Activated CD8-positive, alpha-beta T cell treated with anti-CD3 and anti-CD28 coated beads for 36 hours (primary cell): ENCODE measurements around the gene POLR2C. TPM values are rescaled to one million over a fixed set of nuclear protein-coding genes. Genes with fewer than 3 reads are reported as not detected.

ENCODE experiments used
- ATAC-seq: fragments of 200-7000 bp; cut with Tn5 transposase; one replicate; pipeline ENCODE4 v1.10.0; 2021; ENCODE audit warnings: mild to moderate bottlenecking, moderate library complexity
- CTCF ChIA-PET: fragments of 350-600 bp; sonication (Branson Sonifier 250); formaldehyde crosslinking; loops from one replicate; lab custom pipeline; 2021; ENCODE audit warnings: antibody characterized with exemption; lab: Charles Lee
- POLR2A ChIA-PET: fragments of 350-600 bp; sonication (Branson Sonifier 250); formaldehyde crosslinking; loops from one replicate; lab custom pipeline; 2021; ENCODE audit warnings: antibody characterized with exemption; lab: Charles Lee
- DNase-seq: peaks from one replicate; pipeline ENCODE4 v3.0.0-alpha.2; 2020
- H3K27ac Mint-ChIP-seq: one replicate; pipeline ENCODE4 v1.8.0; 2021; ENCODE audit warnings: mild to moderate bottlenecking, mixed read lengths
- H3K27me3 Mint-ChIP-seq: one replicate; pipeline ENCODE4 v1.8.0; 2021; ENCODE audit warnings: mixed read lengths
- H3K36me3 Mint-ChIP-seq: one replicate; pipeline ENCODE4 v1.8.0; 2021; ENCODE audit warnings: low read depth, mixed read lengths
- H3K4me1 Mint-ChIP-seq: one replicate; pipeline ENCODE4 v1.8.0; 2021; ENCODE audit warnings: low read depth, mixed read lengths
- H3K4me3 Mint-ChIP-seq: one replicate; pipeline ENCODE4 v1.8.0; 2021; ENCODE audit warnings: mild to moderate bottlenecking, moderate library complexity, mixed read lengths
- H3K9me3 Mint-ChIP-seq: one replicate; pipeline ENCODE4 v1.8.0; 2021; ENCODE audit warnings: mixed read lengths
- CTCF ChIP-seq: fragments of 200-600 bp; IDR thresholded peaks from one replicate; pipeline ENCODE4 v1.8.0; 2022; ENCODE audit warnings: antibody characterized with exemption, mild to moderate bottlenecking
- intact Hi-C: fragments of 100-400 bp; cut with micrococcal nuclease; formaldehyde crosslinking; loops from one replicate; pipeline ENCODE4 v1.10.0; 2022
- total RNA-seq, 2 experiments: library from RNA; stranded (reverse); gene quantifications; one replicate each; pipeline ENCODE4 v1.2.3, GENCODE V29; 2021

POLR2C gene
- total RNA-seq: 10 to 100 TPM; 62.4 to 63.0 TPM

DNA sequence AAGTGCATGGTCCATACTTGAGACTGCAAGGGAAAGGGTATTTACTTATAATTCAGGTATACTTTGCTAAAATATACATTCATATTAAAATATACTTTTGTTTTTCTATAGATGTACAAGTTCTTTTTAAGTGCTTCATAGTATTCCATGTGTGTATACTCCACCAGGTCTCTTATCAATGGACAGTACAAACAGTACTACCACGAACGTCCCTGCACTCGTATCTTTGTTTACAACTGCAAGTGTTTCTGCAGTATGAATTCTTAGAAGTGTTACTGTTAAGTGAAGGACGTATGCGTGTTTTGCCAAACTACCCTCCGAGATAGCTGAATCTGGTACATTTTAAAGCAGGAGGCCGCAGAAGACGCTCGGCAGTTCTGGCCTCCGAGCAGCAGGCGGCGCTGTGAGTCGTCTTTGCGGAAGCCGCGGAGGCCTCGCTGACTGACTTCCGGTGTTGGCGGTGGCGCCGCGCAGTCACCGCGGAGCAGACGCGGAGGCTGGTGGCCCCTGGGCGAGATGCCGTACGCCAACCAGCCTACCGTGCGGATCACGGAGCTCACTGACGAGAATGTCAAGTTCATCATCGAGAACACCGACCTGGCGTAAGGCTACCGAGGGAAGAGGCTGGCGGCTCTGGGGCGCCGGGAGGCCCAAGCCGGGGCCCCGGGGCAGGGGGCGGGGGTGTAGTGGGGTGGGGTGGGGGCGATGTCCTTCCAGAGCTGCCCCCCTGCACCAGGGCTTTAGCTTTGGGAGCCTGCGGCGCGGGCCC is at the start of gene POLR2C:
Gene POLR2C (plus strand): TSS at position 471 of the 769 bp plus-strand sequence. CDS start 46 bp downstream, at position 517.
- peak within 1 kb of the TSS; percentile 99 for H3K4me3 Mint-ChIP-seq
- no peaks in the 10 kb centered on the region for H3K27me3 Mint-ChIP-seq
- DNase-seq: peak; percentile 95
- H3K27ac Mint-ChIP-seq: peak within 1 kb of the TSS; percentile 100
- H3K9me3 Mint-ChIP-seq: no peaks in the 10 kb centered on the region
- H3K4me1 Mint-ChIP-seq: peaks cover 25% of the 10 kb centered on the region
- ATAC-seq: peak; percentile 98
- intact Hi-C loops: no loop called here
- H3K36me3 Mint-ChIP-seq: peaks cover 32% of the 10 kb centered on the region
- peak; percentile 99 for TF ChIP-seq CTCF
- ChIA-PET CTCF (interaction anchor here (0.6 to 6.9 kb wide), 24 partner anchors 9 to 348 kb away, joined by 3 to 55 read pairs (median 6); partner anchors contain the start of genes CIAPIN1, COQ9 and DOK4), POLR2A (interaction anchor here (0.7 to 6.1 kb wide), 23 partner anchors 11 to 329 kb away, joined by 3 to 47 read pairs (median 5); partner anchors contain the start of genes CIAPIN1, COQ9 and DOK4)

DNA sequence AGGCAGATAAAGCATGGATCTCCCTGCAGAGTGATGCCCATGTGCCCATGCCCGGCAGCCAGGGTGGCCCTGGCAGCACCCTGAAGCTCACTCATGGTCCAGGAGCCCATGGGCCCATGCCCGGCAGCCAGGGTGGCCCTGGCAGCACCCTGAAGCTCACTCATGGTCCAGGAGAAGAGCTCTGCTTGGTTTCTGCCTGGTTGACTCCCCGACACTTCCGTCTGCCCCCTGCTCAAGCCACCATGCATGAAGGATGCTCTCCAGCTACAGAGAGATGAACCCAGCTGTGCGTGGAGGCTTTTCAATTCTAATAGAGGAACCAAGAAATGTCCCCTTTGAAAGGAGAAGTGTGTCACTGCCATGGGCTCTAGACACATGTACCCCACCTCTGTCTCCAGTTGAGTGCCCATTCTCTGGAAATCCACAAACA is 49.2 kb upstream of the POLR2C start:
- H3K4me3 Mint-ChIP-seq: no peak overlapping the region
- DNase-seq (no peak), ATAC-seq (no peak)
- no peaks in the 10 kb centered on the region for H3K36me3 Mint-ChIP-seq
- peaks cover 12% of the 10 kb centered on the region for H3K4me1 Mint-ChIP-seq
- no peak overlapping the region for H3K27ac Mint-ChIP-seq
- intact Hi-C loops: no loop called here
- no peaks in the 10 kb centered on the region for H3K27me3 Mint-ChIP-seq
- no peak for TF ChIP-seq CTCF
- ChIA-PET CTCF (interaction anchor here (0.8 to 10.9 kb wide), 3 partner anchors 9 to 111 kb away, joined by 3 to 258 read pairs (median 5); partner anchors contain the start of gene CCL17), POLR2A (interaction anchor here (1.3 kb wide), 1 partner anchor 113 kb away, joined by 6 read pairs; no protein-coding TSS in a partner anchor)
- H3K9me3 Mint-ChIP-seq: no peaks in the 10 kb centered on the region

DNA sequence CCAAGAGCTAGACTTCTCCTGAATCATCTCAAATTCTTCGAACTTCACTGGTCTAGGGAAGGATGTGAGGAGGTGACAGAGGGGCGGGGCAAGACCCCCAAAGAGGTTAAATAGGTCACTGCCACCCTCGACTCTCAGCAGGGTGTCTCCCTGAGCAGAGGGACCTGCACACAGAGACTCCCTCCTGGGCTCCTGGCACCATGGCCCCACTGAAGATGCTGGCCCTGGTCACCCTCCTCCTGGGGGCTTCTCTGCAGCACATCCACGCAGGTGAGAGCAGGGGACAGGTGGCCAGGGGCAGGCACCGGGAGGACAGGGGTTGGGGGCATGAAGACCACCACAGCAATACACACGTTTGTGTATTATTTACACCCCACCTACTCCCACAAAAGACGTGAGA is 48.7 kb upstream of the POLR2C start:
- no peak overlapping the region for H3K4me3 Mint-ChIP-seq
- ATAC-seq: no peak
- intact Hi-C loops: no loop called here
- peaks cover 14% of the 10 kb centered on the region for H3K4me1 Mint-ChIP-seq
- H3K27ac Mint-ChIP-seq: no peak overlapping the region
- POLR2A ChIA-PET: interaction anchor here (1.3 kb wide), 1 partner anchor 113 kb away, joined by 6 read pairs; no protein-coding TSS in a partner anchor
- CTCF ChIA-PET: interaction anchor here (1.4 to 10.9 kb wide), 2 partner anchors 20 to 111 kb away, joined by 5 to 258 read pairs; no protein-coding TSS in a partner anchor
- H3K27me3 Mint-ChIP-seq: no peaks in the 10 kb centered on the region
- no peak for DNase-seq
- H3K36me3 Mint-ChIP-seq: no peaks in the 10 kb centered on the region
- H3K9me3 Mint-ChIP-seq: no peaks in the 10 kb centered on the region
- no peak for TF ChIP-seq CTCF

- POLR2A ChIA-PET: interaction anchor here (0.7 to 3.2 kb wide), 9 partner anchors 9 to 225 kb away, joined by 3 to 31 read pairs (median 4); partner anchors contain the start of genes CIAPIN1 and COQ9
- H3K27me3 Mint-ChIP-seq: no peaks in the 10 kb centered on the region
- ATAC-seq (no peak), DNase-seq (no peak)
- no peaks in the 10 kb centered on the region for H3K36me3 Mint-ChIP-seq
- H3K4me1 Mint-ChIP-seq: peaks cover 19% of the 10 kb centered on the region
- H3K4me3 Mint-ChIP-seq: no peak overlapping the region
- no peaks in the 10 kb centered on the region for H3K9me3 Mint-ChIP-seq
- intact Hi-C loops: loop anchor here (5.0 kb wide), 1 partner anchor 106 kb away; no protein-coding TSS in a partner anchor
- CTCF ChIA-PET: interaction anchor here (0.9 to 10.9 kb wide), 33 partner anchors 9 to 711 kb away, joined by 3 to 258 read pairs (median 5); partner anchors contain the start of genes CCL17, CIAPIN1, COQ9 and POLR2C
- no peak for TF ChIP-seq CTCF
- no peak overlapping the region for H3K27ac Mint-ChIP-seq
Measured at GRCh38 chr16:57416084-57416483, 46.4 kb upstream of the POLR2C start.
